IMR-90 (cell line): ENCODE data around the gene OSTM1.

Source experiments
- CEBPB ChIP-seq: IDR thresholded peaks from 2 replicates; pipeline ENCODE4 v1.6.1; 2012; ENCODE audit warnings: low read depth, low read length, improper control_type of control experiment
- CTCF ChIP-seq: conservative IDR thresholded peaks from 2 replicates; pipeline ENCODE4 v1.5.1; 2012; ENCODE audit warnings: mild to moderate bottlenecking, low read depth, low read length, improper control_type of control experiment
- MXI1 ChIP-seq: IDR thresholded peaks from 2 replicates; pipeline ENCODE4 v1.6.1; 2012; ENCODE audit warnings: low read depth, mild to moderate bottlenecking, low read length, moderate library complexity, borderline replicate concordance
- NFE2L2 ChIP-seq: fragments of 150-350 bp; IDR thresholded peaks from 2 replicates; pipeline ENCODE4 v1.6.1; 2016; ENCODE audit warnings: low read depth, mild to moderate bottlenecking, low read length
- POLR2A ChIP-seq: IDR thresholded peaks from 2 replicates; pipeline ENCODE4 v1.6.1; 2012; ENCODE audit warnings: mild to moderate bottlenecking, low read depth, low read length
- SMC3 ChIP-seq: fragments of 150-350 bp; IDR thresholded peaks from 2 replicates; pipeline ENCODE4 v1.6.1; 2016; ENCODE audit warnings: low read depth, mild to moderate bottlenecking, antibody characterized with exemption, low read length, moderate library complexity

- TF ChIP-seq CTCF (no peak), NFE2L2 (no peak), CEBPB (no peak), SMC3 (no peak), POLR2A (peak; percentile 59; the same call in 1 of the 2 replicates), MXI1 (peak; percentile 41; the same call in 1 of the 2 replicates)
These were observed at the start of gene OSTM1 for GRCh38 chr6:108074359-108075144.
